Measurements from ENCODE around the gene DOCK3.
A peak's percentile ranks its signal among the peaks of the same experiment; 100 is the strongest.
"Not testable (repeated sequence)": the region's sequence is repeated elsewhere in the genome, so short reads cannot be mapped to it uniquely, and the experiment has no call there.

The DOCK3 gene

DNA sequence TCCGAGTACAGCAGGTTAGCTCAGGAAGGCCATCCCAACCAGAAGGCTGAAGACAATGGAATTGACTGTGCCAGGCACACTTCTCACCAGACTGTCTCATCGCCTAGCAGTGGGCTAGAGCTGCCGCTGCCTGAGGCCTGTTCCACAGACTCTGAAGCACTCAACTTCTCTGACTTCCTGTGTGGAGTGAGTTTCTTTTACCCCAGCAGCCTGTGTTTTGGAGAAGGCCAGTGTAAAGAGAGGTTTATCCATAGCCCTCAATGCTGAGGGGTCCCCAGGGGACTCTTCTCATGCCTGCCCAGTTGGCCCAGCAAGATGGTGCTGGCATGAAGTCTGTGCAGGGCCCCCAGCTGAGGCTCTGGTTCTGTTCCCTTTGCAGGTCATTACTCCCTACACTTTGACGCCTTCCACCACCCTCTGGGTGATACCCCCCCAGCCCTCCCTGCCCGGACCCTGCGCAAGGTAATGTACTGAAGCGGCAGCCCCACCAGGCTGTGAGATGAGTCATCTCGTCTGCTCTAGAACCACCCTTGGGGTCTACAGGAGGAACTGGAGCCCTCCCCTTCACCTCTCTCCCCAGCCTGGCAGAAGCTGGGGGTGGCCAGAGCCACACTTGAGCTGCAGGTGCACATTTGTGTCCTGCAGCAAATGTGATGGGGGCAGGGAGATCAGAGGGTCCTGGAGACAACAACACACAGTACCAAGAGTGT, 705.2 kb downstream of the DOCK3 start:
- no peak for DNase-seq

DNA sequence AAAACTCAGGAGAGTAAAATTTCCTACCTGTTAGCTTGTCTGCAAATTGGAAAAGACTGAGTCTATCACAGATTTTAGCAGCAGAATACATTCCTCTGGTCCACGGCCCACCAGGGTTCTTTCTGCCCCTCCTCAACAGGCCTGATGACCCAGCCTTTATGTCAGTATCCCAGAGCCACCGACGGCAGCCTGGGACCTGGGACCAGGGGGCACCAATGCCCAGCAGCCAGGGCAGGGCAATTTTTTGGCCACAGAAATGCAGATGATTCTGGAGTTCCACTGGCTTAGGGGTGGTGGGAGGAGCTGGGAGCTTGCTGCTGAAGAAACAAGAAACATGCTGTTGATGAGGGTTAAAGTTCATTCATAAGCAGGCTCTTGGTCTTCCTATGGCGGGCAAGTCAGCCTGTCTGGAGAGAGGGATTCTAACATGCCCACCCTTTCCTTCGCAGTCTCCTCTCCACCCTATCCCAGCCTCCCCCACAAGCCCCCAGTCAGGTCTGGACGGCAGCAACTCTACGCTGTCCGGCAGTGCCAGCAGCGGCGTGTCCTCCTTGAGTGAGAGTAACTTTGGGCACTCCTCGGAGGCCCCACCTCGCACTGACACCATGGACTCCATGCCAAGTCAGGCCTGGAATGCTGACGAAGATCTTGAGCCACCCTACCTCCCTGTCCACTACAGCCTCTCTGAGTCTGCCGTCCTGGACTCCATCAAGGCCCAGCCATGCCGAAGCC, 706.0 kb downstream of the DOCK3 start:
- no peak for DNase-seq

GRCh38 chr3:51381333-51381705, 706.6 kb downstream of the DOCK3 start:
- no peak for DNase-seq

DNA sequence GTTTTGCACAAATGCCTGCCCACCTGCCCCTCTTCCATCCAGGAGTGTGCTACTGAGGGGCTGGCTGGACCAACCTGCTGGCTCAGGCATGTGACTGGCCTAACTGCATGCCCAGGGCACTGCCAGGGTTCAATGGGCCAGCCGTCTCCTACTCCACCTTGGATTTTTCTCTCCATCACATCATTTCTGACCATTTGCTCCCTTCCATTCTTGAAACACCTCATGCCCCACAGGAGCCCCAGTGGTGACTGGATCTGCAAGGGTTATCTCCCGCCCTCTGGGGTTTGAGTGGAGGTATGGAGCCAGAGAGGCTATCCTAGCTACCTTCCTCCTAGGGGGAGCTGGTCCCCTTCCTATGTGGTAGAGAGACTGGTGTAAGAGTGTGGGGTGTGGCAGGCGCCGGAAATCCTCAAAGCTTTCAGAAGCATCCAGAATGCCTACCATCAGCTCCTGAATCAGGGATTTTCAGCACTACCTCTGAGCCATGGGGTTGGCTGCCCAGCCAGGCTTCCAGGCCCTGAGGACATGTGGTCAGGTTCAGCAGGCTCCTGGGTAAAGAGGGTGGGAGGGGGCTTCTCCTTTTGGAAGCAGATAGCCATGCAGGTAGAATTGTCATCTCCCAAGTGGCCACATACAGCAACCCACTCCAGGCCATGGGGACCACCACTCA, 707.5 kb downstream of the DOCK3 start:
- DNase-seq, result no peak

DNA sequence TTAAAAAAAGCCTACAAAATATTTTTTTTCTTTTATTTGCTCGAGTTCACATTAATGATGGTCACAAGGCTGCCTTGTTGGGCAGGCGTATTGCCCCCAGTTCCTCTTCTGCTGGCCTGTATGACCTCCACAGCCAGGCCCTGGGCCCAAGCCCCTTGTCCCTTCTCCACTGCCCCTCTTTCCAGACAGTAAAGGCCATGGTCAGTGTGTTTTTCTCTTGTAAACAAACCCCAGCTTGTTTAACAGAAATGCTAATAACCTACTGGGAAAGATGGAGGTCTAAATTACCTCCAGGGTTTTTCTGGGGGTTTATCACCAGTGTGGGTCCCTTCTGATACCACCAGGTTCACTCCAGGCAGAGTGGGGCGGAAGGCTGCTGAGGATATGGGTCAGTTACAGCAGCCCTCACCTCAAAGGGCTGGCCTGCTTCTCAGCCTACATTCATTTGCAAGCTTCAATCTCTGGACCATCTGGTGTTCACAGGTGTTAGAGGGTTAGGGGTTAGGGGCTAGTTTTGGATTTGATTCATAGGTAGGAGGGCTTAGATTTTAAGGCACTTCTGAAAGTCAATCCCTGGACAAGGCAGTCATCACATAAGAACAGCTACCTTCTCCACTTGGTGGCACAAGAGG, 708.3 kb downstream of the DOCK3 start:
- DNase-seq, result no peak

- peak; percentile 30 for DNase-seq
Measured at GRCh38 chr3:51384055-51384725, 709.5 kb downstream of the DOCK3 start.

DNA sequence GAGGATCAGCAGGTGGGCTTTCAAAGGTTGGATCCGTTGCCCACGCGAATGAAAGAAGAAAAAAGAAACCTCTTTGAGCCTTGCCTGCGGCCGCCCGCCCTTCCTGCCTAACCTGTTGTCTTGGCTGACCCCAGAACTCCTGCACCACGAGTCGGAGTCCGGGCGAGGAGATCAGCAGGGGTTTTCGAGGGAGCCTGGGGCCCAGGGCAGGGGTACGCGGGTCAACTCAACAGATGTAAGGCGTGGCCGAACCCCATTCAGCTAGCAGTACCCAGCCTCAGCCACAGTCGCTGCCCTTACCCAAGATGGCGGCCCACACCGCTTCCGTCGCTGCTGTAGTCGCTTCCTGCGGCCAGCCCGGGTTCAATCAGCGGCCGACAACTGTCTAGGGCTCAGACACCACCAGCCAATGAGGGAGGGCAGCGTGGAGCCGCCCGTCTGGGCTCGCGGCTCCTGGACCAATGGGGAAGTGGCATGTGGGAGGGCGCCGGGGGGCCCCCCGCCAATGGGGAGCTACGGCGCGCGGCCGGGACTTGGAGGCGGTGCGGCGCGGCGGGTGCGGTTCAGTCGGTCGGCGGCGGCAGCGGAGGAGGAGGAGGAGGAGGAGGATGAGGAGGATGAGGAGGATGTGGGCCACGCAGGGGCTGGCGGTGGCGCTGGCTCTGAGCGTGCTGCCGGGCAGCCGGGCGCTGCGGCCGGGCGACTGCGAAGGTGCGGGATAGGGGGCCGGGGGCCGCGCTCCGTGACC, 710.2 kb downstream of the DOCK3 start, which contains the start of gene MANF:
Gene MANF, plus strand, starts transcription at position 566 of the 748 bp plus-strand sequence. Its CDS starts 52 bp downstream, at position 618.
- DNase-seq, result peak; percentile 95

GRCh38 chr3:51385621-51386091, 710.9 kb downstream of the DOCK3 start:
- no peak for DNase-seq

GRCh38 chr3:51386159-51386851, 711.6 kb downstream of the DOCK3 start:
- no peak for DNase-seq

DNA sequence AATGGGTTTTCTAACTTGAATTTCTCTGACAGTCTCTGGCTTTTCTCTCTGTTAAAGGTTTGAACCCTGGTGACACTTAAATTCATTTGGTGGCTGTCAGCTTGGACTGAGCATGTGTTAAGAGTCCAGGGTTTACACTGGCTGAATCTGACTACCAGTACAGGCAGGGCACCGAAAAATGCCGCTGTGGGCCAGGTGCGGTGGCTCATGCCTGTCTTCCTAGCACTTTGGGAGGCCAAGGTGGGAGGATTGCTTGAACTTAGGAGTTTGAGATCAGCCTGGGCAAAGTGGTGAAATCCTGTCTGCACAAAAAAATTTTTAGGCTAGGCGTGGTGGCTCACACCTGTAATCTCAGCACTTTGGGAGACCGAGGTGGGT, 712.1 kb downstream of the DOCK3 start:
- DNase-seq, result no peak

DNA sequence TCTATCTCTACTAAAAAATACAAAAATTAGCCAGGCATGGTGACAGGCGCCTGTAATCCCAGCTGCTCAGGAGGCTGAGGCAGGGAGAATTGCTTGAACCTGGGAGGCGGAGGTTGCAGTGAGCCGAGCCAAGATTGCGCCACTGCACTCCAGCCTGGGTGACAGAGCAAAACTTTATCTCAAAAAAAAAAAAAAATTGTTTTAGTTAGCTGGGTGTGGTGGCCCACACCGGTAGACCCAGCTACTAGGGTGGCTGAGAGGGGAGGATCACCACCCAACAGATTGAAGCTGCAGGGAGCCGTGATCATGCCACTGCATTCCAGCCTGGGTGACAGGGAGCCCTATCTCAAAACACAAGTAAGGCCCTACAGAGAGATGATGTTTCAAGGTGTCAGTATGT, 712.6 kb downstream of the DOCK3 start:
- DNase-seq, result not testable (repeated sequence)

DNA sequence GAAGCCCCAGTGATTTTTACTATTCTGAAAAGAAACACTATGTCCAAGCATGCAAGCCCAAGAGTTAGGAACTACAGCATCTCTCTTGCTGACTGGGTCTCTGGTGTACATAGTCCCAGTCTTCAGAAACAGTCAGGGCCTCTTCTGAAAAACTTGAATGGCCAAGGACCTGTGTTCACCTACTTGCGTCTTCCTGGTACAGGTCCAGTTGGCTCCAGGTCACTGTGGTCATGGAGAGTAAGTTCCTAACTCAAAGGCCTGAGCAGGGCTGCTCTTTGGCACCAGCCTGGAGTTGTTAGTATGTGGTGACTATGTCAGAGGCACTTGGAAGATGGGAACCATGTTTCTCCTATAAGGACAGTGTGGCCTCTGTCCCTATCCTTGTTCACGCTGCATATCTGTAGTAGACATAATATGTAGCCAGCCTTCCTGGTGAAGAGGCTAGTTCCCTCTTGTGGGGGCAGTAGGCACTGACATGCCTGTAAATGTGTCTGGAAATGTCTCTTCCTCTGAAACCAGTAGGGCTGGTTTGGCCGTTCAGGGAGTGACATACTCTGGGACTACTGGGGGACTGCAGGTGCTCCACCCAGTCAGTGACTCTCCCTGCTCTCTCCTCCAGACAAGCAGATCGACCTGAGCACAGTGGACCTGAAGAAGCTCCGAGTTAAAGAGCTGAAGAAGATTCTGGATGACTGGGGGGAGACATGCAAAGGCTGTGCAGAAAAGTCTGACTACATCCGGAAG, 713.7 kb downstream of the DOCK3 start:
- no peak for DNase-seq

GRCh38 chr3:51389423-51390183, 714.9 kb downstream of the DOCK3 start:
- peak; percentile 46 for DNase-seq

- DNase-seq, result no peak
Measured at GRCh38 chr3:51390246-51391074, 715.7 kb downstream of the DOCK3 start.

GRCh38 chr3:51391075-51391565, 716.4 kb downstream of the DOCK3 start, which contains the start of gene RBM15B:
Gene RBM15B, plus strand, starts transcription at chr3:51391285. Its CDS starts 115 bp downstream, at chr3:51391400.
- DNase-seq, result peak; percentile 90

DNA sequence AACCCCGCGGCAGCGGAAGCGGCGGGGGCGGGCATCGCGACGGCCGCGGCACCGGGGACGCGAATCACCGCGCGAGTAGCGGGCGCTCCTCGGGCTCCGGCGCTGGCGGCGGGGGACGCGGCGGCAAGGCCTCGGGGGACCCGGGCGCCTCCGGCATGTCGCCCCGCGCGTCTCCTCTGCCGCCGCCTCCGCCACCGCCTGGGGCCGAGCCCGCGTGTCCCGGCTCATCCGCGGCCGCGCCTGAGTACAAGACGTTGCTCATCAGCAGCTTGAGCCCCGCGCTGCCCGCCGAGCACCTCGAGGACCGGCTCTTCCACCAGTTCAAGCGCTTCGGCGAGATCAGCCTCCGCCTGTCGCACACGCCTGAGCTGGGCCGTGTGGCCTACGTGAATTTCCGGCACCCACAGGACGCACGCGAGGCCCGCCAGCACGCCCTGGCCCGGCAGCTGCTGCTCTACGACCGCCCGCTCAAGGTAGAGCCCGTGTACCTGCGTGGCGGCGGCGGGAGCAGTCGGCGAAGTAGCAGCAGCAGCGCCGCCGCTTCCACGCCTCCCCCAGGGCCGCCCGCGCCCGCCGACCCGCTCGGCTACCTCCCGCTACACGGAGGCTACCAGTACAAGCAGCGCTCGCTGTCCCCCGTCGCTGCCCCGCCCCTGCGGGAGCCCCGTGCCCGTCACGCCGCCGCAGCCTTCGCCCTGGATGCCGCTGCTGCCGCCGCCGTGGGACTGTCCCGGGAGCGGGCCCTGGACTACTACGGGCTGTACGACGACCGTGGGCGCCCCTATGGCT, 717.0 kb downstream of the DOCK3 start:
- DNase-seq, result peak; percentile 15

DNA sequence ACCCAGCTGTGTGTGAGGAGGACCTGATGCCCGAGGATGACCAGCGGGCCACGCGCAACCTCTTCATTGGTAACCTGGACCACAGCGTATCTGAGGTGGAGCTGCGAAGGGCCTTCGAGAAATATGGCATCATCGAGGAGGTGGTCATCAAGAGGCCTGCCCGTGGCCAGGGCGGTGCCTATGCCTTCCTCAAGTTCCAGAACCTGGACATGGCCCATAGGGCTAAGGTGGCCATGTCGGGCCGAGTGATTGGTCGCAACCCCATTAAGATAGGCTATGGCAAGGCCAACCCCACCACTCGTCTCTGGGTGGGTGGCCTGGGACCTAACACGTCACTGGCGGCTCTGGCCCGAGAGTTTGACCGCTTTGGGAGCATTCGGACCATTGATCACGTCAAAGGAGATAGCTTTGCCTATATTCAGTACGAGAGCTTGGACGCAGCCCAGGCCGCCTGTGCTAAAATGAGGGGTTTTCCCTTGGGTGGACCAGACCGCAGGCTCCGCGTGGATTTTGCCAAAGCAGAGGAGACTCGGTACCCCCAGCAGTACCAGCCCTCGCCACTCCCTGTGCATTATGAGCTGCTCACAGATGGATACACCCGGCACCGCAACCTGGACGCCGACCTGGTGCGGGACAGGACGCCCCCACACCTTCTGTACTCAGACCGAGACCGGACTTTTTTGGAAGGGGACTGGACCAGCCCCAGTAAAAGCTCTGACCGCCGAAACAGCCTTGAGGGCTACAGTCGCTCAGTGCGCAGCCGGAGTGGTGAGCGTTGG, 717.8 kb downstream of the DOCK3 start:
- DNase-seq, result no peak

Data from NCI-H146 (cell line).